Measurements from ENCODE around the gene P4HTM.

DNA sequence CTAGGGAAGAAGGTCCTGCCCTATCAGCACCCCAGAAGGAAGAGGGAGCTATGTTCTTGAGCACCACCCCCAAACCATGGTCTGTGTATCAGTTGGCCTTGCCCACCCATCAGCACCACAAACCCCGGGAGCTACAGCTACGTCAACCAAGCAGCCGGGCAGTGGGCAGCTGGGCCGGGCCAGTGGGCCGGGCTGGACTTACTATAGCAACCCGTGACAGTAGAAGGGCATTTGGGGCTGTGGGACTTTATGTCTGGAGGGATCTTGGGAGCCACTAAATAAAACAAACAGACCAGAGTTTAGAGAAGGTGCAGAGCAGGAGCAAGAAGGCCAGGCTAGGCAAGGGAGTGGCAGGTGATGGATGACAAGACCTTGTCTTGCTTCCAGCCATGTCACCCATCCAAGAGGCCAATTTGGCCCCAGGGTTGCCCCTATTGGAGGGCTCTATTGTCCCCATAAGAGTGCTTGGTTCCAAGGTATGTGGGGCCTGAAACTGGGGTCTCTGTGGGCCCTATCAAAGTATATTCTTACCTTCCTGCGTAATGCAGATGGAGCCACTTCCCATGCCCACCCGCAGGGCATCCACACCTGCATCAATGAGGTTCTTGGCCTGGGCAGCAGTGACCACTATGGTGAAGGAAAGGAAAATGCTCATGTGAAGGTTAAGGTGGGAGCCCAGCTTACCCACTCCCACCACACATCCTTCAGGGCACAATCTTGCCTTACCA, 35.9 kb downstream of the P4HTM start:
- TF ChIP-seq, protein P1, sequence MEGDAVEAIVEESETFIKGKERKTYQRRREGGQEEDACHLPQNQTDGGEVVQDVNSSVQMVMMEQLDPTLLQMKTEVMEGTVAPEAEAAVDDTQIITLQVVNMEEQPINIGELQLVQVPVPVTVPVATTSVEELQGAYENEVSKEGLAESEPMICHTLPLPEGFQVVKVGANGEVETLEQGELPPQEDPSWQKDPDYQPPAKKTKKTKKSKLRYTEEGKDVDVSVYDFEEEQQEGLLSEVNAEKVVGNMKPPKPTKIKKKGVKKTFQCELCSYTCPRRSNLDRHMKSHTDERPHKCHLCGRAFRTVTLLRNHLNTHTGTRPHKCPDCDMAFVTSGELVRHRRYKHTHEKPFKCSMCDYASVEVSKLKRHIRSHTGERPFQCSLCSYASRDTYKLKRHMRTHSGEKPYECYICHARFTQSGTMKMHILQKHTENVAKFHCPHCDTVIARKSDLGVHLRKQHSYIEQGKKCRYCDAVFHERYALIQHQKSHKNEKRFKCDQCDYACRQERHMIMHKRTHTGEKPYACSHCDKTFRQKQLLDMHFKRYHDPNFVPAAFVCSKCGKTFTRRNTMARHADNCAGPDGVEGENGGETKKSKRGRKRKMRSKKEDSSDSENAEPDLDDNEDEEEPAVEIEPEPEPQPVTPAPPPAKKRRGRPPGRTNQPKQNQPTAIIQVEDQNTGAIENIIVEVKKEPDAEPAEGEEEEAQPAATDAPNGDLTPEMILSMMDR (IDR thresholded peaks at IDR 0.05) = no peak
- no peak for TF ChIP-seq POLR2A (IDR thresholded peaks at IDR 0.05)

Data from Peyer's patch (tissue), 4 donors.